Keratinocyte (primary cell): ENCODE measurements around the gene CELSR1. TPM values are rescaled to one million over a fixed set of nuclear protein-coding genes. Genes with fewer than 3 reads are reported as not detected.

Experiments
- DNase-seq: peaks from one replicate; pipeline ENCODE4 v3.0.0-alpha.2; 2011; ENCODE audit warnings: low read depth, missing footprints, low spot score
- FAIRE-seq: peaks from 2 replicates; lab custom pipeline; 2011; peaks lifted over from hg19 to GRCh38; lab: Jason Lieb, UNC
- H2AFZ ChIP-seq: 2 replicates; pipeline ENCODE4 v1.6.0; 2012; ENCODE audit warnings: low read length, control low read depth, inconsistent platforms; ENCODE audit not compliant: control insufficient read depth
- H3K27ac ChIP-seq: 2 replicates; pipeline ENCODE4 v1.5.1; 2011; ENCODE audit warnings: low read length; ENCODE audit not compliant: control insufficient read depth, insufficient read depth
- H3K27me3 ChIP-seq: 3 replicates; pipeline ENCODE4 v1.6.0; 2011; ENCODE audit warnings: low read length; ENCODE audit not compliant: control insufficient read depth, insufficient read depth; ENCODE audit errors: extremely low read depth
- H3K36me3 ChIP-seq, 2 experiments: 2 replicates in 1 of 2; 3 replicates in 1 of 2; pipeline ENCODE4 v1.5.1; 2011; ENCODE audit warnings: low read length in 2 of 2, mild to moderate bottlenecking in 1 of 2; ENCODE audit not compliant: control insufficient read depth in 2 of 2, insufficient read depth in 2 of 2; ENCODE audit errors: extremely low read depth in 1 of 2
- H3K4me1 ChIP-seq: 3 replicates; pipeline ENCODE4 v1.5.1; 2011; ENCODE audit warnings: low read length; ENCODE audit not compliant: control insufficient read depth, insufficient read depth; ENCODE audit errors: extremely low read depth
- H3K4me2 ChIP-seq: 3 replicates; pipeline ENCODE4 v1.6.0; 2011; ENCODE audit warnings: low read depth, low read length; ENCODE audit not compliant: control insufficient read depth, insufficient read depth; ENCODE audit errors: extremely low read depth
- H3K4me3 ChIP-seq, 3 experiments: fragments of 200-600 bp in 1 of 3; sonication (generic) in 1 of 3; 2 replicates in 2 of 3; 3 replicates in 1 of 3; pipeline ENCODE4 v1.5.1; 2011 to 2016; ENCODE audit warnings: low read length in 3 of 3, mild to moderate bottlenecking in 3 of 3, control low read depth in 2 of 3, inconsistent platforms in 1 of 3, low read depth in 1 of 3, mixed read lengths in 1 of 3, mixed run types in 1 of 3, moderate library complexity in 1 of 3; ENCODE audit not compliant: control insufficient read depth in 2 of 3, insufficient read depth in 2 of 3; ENCODE audit errors: extremely low read depth in 1 of 3
- H3K79me2 ChIP-seq: 2 replicates; pipeline ENCODE4 v1.6.0; 2012; ENCODE audit warnings: low read length; ENCODE audit not compliant: control insufficient read depth, insufficient read depth
- H3K9ac ChIP-seq: 3 replicates; pipeline ENCODE4 v1.6.0; 2011; ENCODE audit warnings: low read length; ENCODE audit not compliant: control insufficient read depth, insufficient read depth; ENCODE audit errors: extremely low read depth
- H3K9me1 ChIP-seq: 3 replicates; pipeline ENCODE4 v1.6.0; 2011; ENCODE audit warnings: low read length; ENCODE audit not compliant: control insufficient read depth, insufficient read depth; ENCODE audit errors: extremely low read depth
- H3K9me3 ChIP-seq: 2 replicates; pipeline ENCODE4 v1.5.1; 2012; ENCODE audit warnings: low read depth, low read length; ENCODE audit not compliant: control insufficient read depth
- H4K20me1 ChIP-seq: 3 replicates; pipeline ENCODE4 v1.6.0; 2011; ENCODE audit warnings: low read length; ENCODE audit not compliant: control insufficient read depth, insufficient read depth; ENCODE audit errors: extremely low read depth
- EZH2 ChIP-seq: IDR thresholded peaks from one replicate; pipeline ENCODE4 v1.6.1; 2012; ENCODE audit warnings: inconsistent platforms, mild to moderate bottlenecking, low read length, moderate library complexity
- dilution Hi-C: fragments of 300-500 bp; cut with MboI; formaldehyde crosslinking; loops from one replicate; pipeline ENCODE4 v1.7.0; 2020; ENCODE audit warnings: low sequenced_read_pairs; ENCODE audit not compliant: extremely low pct_ligation_motif_present
- polyA plus RNA-seq, 5 experiments: library from polyadenylated mRNA; depleted of rRNA in 3 of 5; stranded (reverse) in 3 of 5; stranded (forward) in 1 of 5; unstranded in 1 of 5; fragments of >200 nt; gene quantifications; 1 replicate in 1 of 5; 2 replicates in 3 of 5; 3 replicates in 1 of 5; pipeline versions ENCODE4 v1.2.1 to v1.2.3, GENCODE V29; 2011 to 2012; ENCODE audit warnings: missing spikeins in 2 of 5, low read depth in 1 of 5, low replicate concordance in 1 of 5
- TF ChIP-seq, protein P1 (sequence below), 3 experiments: IDR thresholded peaks in 1 of 3; conservative IDR thresholded peaks in 1 of 3; optimal IDR thresholded peaks in 1 of 3; 2 replicates in 2 of 3; 3 replicates in 1 of 3; pipeline versions ENCODE3 to v1.5.1; 2011; ENCODE audit warnings: low read length in 3 of 3, mild to moderate bottlenecking in 3 of 3, moderate library complexity in 2 of 3, control low read depth in 1 of 3, inconsistent platforms in 1 of 3; ENCODE audit not compliant: insufficient read depth in 2 of 3; ENCODE audit errors: extremely low read depth in 1 of 3

Gene CELSR1
- polyA plus RNA-seq, 1 donor (not counting 4 experiments of a cell fraction or from before 2014, with no cell fraction given): 16.1 TPM

DNA sequence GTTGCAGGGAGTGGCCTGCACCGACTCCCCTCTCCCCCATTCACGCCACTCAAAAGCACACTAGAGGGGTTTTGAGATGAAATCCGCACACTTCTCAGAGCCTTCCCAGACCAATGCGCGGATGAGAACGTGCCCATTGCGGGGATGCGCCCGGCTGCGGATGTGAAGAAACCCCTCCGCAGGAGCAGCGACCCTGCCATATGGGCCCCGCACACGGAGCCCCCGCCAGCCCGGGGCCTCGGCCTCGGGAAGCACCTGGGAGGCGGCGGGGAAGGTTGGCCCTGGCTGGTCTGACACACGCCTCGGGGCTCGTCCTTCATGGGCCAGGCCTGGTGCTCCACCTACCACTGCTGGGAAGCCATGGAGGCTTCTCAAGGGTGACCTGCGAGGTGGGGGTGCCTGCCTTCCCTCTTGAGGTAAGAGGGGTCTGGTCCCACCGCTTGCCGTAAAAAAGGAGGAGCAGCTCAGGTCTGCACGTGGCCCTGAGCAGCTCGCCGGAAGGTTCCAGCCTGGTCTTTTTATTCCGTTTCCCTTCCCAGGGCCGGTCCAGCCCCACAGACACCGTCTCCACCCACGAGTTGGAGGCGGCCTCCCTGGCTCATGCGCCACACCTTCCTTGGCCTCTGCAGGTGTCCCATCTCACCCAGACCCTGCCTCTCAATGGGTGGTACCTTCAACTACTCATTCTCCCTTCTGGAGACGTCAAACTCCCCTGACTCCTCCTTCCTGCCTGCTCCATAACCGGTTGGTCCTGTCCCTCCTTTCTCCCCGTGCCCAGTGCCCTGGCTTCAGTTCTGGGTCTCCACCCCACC lies 162.6 kb downstream of the CELSR1 start:
- dilution Hi-C loops: no loop called here
- no peak overlapping the region for H3K27ac ChIP-seq
- H3K27me3 ChIP-seq: no peaks in the 10 kb centered on the region
- FAIRE-seq (no peak), DNase-seq (no peak)
- H3K9ac ChIP-seq: no peak overlapping the region
- H3K9me3 ChIP-seq: peaks cover 8% of the 10 kb centered on the region
- H3K79me2 ChIP-seq: no peaks in the 10 kb centered on the region
- no peaks in the 10 kb centered on the region for H4K20me1 ChIP-seq
- H2AFZ ChIP-seq: no peak overlapping the region
- no peak overlapping the region for H3K4me2 ChIP-seq
- peaks cover 3% of the 10 kb centered on the region for H3K4me1 ChIP-seq
- H3K4me3 ChIP-seq: no peak overlapping the region
- no peak for TF ChIP-seq EZH2
- TF ChIP-seq, protein P1, sequence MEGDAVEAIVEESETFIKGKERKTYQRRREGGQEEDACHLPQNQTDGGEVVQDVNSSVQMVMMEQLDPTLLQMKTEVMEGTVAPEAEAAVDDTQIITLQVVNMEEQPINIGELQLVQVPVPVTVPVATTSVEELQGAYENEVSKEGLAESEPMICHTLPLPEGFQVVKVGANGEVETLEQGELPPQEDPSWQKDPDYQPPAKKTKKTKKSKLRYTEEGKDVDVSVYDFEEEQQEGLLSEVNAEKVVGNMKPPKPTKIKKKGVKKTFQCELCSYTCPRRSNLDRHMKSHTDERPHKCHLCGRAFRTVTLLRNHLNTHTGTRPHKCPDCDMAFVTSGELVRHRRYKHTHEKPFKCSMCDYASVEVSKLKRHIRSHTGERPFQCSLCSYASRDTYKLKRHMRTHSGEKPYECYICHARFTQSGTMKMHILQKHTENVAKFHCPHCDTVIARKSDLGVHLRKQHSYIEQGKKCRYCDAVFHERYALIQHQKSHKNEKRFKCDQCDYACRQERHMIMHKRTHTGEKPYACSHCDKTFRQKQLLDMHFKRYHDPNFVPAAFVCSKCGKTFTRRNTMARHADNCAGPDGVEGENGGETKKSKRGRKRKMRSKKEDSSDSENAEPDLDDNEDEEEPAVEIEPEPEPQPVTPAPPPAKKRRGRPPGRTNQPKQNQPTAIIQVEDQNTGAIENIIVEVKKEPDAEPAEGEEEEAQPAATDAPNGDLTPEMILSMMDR (optimal IDR thresholded peaks at IDR 0.05 in 1 of 3, IDR thresholded peaks at IDR 0.05 in 1 of 3, conservative IDR thresholded peaks at IDR 0.05 in 1 of 3; ENCODE audit: extremely low read depth in 1 of 3, insufficient read depth in 2 of 3, low read length in 3 of 3): no peak
- H3K36me3 ChIP-seq: peaks cover 9 to 23% of the 10 kb centered on the region in 2 experiments
- H3K9me1 ChIP-seq: no peaks in the 10 kb centered on the region

DNA sequence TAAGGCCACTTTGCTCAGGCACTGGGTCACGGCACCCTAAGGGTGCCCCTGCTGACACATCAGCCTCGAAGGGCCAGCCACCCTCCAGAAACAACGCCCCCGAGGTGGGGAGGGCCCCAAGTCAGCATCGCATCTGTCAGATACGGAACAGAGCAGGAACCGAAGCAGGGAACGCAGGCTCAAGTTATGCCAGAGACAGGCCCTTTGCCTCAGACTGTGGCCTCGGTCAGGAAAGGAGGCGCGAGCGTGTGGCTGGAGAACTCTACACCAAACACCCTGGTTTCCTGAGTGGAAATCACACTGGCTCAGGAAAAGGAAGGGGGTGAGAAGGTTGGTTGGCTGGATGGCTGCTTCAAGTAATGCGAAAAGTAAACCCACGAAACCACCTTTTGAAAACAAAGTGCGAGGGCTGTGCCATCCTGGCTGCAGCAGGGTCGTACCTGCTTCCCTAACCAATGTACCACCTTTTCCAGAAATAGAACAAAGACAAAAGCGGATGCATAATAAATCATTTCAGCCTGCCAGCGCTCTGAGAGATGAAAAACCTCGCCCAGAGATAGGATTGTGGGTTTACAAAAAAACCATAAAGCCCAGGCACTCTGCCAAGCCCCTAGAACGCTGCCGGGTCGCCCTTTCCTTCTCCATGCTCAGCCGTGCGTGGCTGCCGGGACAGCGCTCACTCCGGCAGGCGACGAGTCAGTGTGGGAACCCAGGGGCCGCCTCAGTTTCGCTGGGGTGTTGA lies 163.3 kb downstream of the CELSR1 start:
- Histone ChIP-seq H3K9ac (no peak overlapping the region), H3K27ac (no peak overlapping the region), H3K4me1 (peaks cover 3% of the 10 kb centered on the region), H3K79me2 (no peaks in the 10 kb centered on the region), H3K9me1 (no peaks in the 10 kb centered on the region), H3K4me2 (no peak overlapping the region), H3K27me3 (no peaks in the 10 kb centered on the region), H2AFZ (no peak overlapping the region), H4K20me1 (no peaks in the 10 kb centered on the region), H3K36me3 (peaks cover 9 to 23% of the 10 kb centered on the region in 2 experiments), H3K9me3 (peaks cover 8% of the 10 kb centered on the region), H3K4me3 (no peak overlapping the region)
- DNase-seq: no peak
- FAIRE-seq: no peak
- dilution Hi-C loops: no loop called here
- TF ChIP-seq EZH2: no peak
- TF ChIP-seq, protein P1 (optimal IDR thresholded peaks at IDR 0.05 in 1 of 3, IDR thresholded peaks at IDR 0.05 in 1 of 3, conservative IDR thresholded peaks at IDR 0.05 in 1 of 3; ENCODE audit: extremely low read depth in 1 of 3, insufficient read depth in 2 of 3, low read length in 3 of 3): no peak
